ENCODE results near the gene SERPINB10. TPM values are rescaled to one million over a fixed set of nuclear protein-coding genes. Genes with fewer than 3 reads are reported as not detected.

The SERPINB10 gene
- total RNA-seq, 1 experiment from 2014 or later: not detected

Other genes starting within 250 kb of the SERPINB10 start
- not detected in 2 replicates for gene SERPINB3, start 246.1 kb upstream of the SERPINB10 start, total RNA-seq (2014; rRNA removed; shearing (Covaris generic); ENCODE audit: low replicate concordance)
- not detected in 2 replicates for gene SERPINB11, start 205.0 kb upstream of the SERPINB10 start, total RNA-seq (2014; rRNA removed; shearing (Covaris generic); ENCODE audit: low replicate concordance)
- 0.99 and 4.7 TPM in 2 replicates for gene SERPINB7, start 132.5 kb upstream of the SERPINB10 start, total RNA-seq (2014; rRNA removed; shearing (Covaris generic); ENCODE audit: low replicate concordance)
- not detected in 2 replicates for gene SERPINB2, start 20.3 kb upstream of the SERPINB10 start, total RNA-seq (2014; rRNA removed; shearing (Covaris generic); ENCODE audit: low replicate concordance)
- gene HMSD, start 41.3 kb downstream of the SERPINB10 start, total RNA-seq (2014; rRNA removed; shearing (Covaris generic); ENCODE audit: low replicate concordance): not detected in 2 replicates
- gene SERPINB8, start 62.1 kb downstream of the SERPINB10 start, total RNA-seq (2014; rRNA removed; shearing (Covaris generic); ENCODE audit: low replicate concordance): 2.8 and 3.9 TPM in 2 replicates
- not detected in 2 replicates for gene LINC00305, start 241.1 kb downstream of the SERPINB10 start, total RNA-seq (2014; rRNA removed; shearing (Covaris generic); ENCODE audit: low replicate concordance)